C4-2B (cell line): ENCODE data around the gene MYH11.

ENCODE experiments used
- CTCF ChIP-seq: fragments of 450-650 bp; conservative IDR thresholded peaks from 2 replicates; pipeline ENCODE4 v1.5.1; 2017; ENCODE audit warnings: mild to moderate bottlenecking
- ZFX ChIP-seq: fragments of 450-650 bp; IDR thresholded peaks from 2 replicates; pipeline ENCODE4 v1.6.1; 2017

DNA sequence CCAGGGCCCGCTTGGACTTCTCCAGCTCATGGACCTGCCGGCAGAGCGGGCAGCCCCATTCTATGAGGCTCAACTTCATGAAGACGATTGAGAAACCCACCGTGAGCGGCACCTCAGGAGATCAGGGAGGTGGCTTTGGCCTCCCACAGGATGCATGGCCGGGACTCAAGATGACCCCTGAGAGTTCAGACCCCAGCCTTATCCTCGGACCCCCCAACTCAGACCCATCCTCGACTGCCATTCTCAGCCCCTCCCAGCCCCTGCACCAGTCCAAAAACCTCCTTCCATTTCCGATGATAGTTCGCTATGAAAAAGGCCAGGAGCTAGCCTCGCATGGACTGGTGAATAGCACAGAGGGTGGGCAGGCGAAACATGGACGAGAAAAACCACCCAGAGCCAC is 135.8 kb downstream of the MYH11 start:
- no peak for TF ChIP-seq CTCF
- no peak for TF ChIP-seq ZFX
